Heart right ventricle (tissue), 16 donors: Measurements from ENCODE around the gene PSPH. TPM values are rescaled to one million over a fixed set of nuclear protein-coding genes. Genes with fewer than 3 reads are reported as not detected.
A peak's percentile ranks its signal among the peaks of the same experiment; 100 is the strongest.

ENCODE experiments used
- ATAC-seq, 8 donors: fragments of 200-7000 bp; cut with Tn5 transposase; one replicate each; pipeline ENCODE4 v1.9.1; 2020; ENCODE audit warnings: mild to moderate bottlenecking in 8 of 8, moderate library complexity in 8 of 8, moderate number of reproducible peaks in 1 of 8
- DNase-seq, 2 donors: peaks; one replicate each; pipeline ENCODE4 v3.0.0-alpha.2; 2020
- H3K27ac ChIP-seq, 10 donors: fragments of 200-600 bp; sonication (generic) in 2 of 10; one replicate each; pipeline versions ENCODE4 v1.5.0 to v1.8.0; 2020 to 2022; ENCODE audit warnings: mild to moderate bottlenecking in 3 of 10
- H3K27me3 ChIP-seq, 7 donors: fragments of 200-600 bp; one replicate each; pipeline ENCODE4 v1.8.0; 2021 to 2022; ENCODE audit warnings: mild to moderate bottlenecking in 2 of 7
- H3K36me3 ChIP-seq, 9 donors: fragments of 200-600 bp; sonication (generic) in 1 of 9; one replicate each; pipeline versions ENCODE4 v1.5.0 to v1.8.0; 2020 to 2022; ENCODE audit warnings: mild to moderate bottlenecking in 2 of 9
- H3K4me1 ChIP-seq, 9 donors: fragments of 200-600 bp; sonication (generic) in 1 of 9; one replicate each; pipeline versions ENCODE4 v1.5.0 to v1.8.0; 2020 to 2022; ENCODE audit warnings: mild to moderate bottlenecking in 4 of 9
- H3K4me3 ChIP-seq, 10 donors: fragments of 200-600 bp; sonication (generic) in 2 of 10; one replicate each; pipeline versions ENCODE4 v1.5.0 to v1.8.0; 2020 to 2022; ENCODE audit warnings: mild to moderate bottlenecking in 7 of 10, moderate library complexity in 2 of 10
- H3K9me3 ChIP-seq, 11 donors: fragments of 200-600 bp in 10 of 11; sonication (generic) in 2 of 11; one replicate each; pipeline versions ENCODE4 v1.5.0 to v1.8.0; 2013 to 2022; ENCODE audit warnings: mild to moderate bottlenecking in 2 of 11, control low read depth in 1 of 11, moderate library complexity in 1 of 11
- CTCF ChIP-seq, 9 donors: fragments of 200-600 bp; sonication (generic) in 2 of 9; IDR thresholded peaks; one replicate each; pipeline versions ENCODE4 v1.5.0 to v1.8.0; 2021 to 2022; ENCODE audit warnings: antibody characterized with exemption in 9 of 9, mild to moderate bottlenecking in 5 of 9, moderate library complexity in 1 of 9
- WGBS, 2 donors: extraction: QIAGEN DNeasy Blood & Tissue Kit; methylation state at CpG; one replicate each; pipeline ENCODE4 v1.1.7; 2013; ENCODE audit warnings: inconsistent platforms in 1 of 2; 5-methylcytosine and 5-hydroxymethylcytosine counted together
- intact Hi-C, 10 donors: fragments of 100-400 bp; cut with DNase I; formaldehyde crosslinking; loops; one replicate each; pipeline versions ENCODE4 v1.11.1 to v1.14.2; 2022
- polyA plus RNA-seq, 2 donors: library from polyadenylated mRNA; stranded (reverse); fragments of 200-250 nt; gene quantifications; one replicate each; pipeline ENCODE4 v1.2.3, GENCODE V29; 2013
- total RNA-seq, 10 donors: library from RNA; stranded (reverse); fragmentation: NEBNext Ultra II Directional in 3 of 10; extraction: Animal tissue kit (Norgen Biotek cat#: 25700) in 3 of 10; gene quantifications; one replicate each; pipeline versions ENCODE4 v1.2.1 to v1.2.4, GENCODE V29; 2021 to 2023
- donor health status: Arrhythmogenic right ventricular cardiomyopathy.
- donor health status: ischemic (EF 13 %, LVEDD 7.1; RV severe dilation, severe dysfunction).
- donor health status: healthy with polysubstance abuse.
- donor health status: DM: no; HTN: yes; CAD: no.
- donor health status: DM: no; HTN: no; CAD: no.
- donor health status: ischemic (EF 25% LVEDD 6.9; RV normal size, moderate dysfunction).
- donor health status: ischemic (EF 25% LVEDD 5.7; RV mildly dilated, moderate dysfunction).
- donor health status: healthy.
- donor health status: DM: yes; HTN: yes; CAD: no.
- donor health status: Ischemic cardiomyopathy.
- donor health status: ischemic (EF 35%, LVEDD 5.7; RV mildly dilated, moderate dysfunction).
- donor health status: nonischemic (EF 11% LVEDD 7.7; RV severe dilation, severe dysfunction).
- donor health status: DM: yes; HTN: yes; CAD: no.
- donor health status: PGD.
- donor health status: ischemic (EF 29% LVEDD 5.4; RV normal size, mild dysfunction).
- donor health status: nonischemic (EF 23%, LVEDD 6.1; RV moderate dilation, normal function).

Gene PSPH
- total and polyA plus RNA-seq, 12 donors, result 5.1 to 14.7 (median 9.5) TPM

- ATAC-seq (no peak), DNase-seq (no peak)
- H3K36me3 ChIP-seq, result peaks cover 0 to 35% (median 0%) of the 10 kb centered on the region in 9 donors
- peak overlapping the region in 9 of 10 donors; percentile 85 to 98 (median 97) for H3K27ac ChIP-seq
- no peaks in the 10 kb centered on the region for H3K9me3 ChIP-seq
- peak overlapping the region in 5 of 10 donors; percentile 62 to 72 (median 66) for H3K4me3 ChIP-seq
- H3K27me3 ChIP-seq, result no peaks in the 10 kb centered on the region
- WGBS, 2 donors, result 51 to 66% methylated on average over 6 of the region's 6 CpGs
- H3K4me1 ChIP-seq, result peaks cover 3 to 67% (median 28%) of the 10 kb centered on the region in 9 donors
- no peak for TF ChIP-seq CTCF (IDR thresholded peaks at IDR 0.05)
- intact Hi-C loops, result loop anchor here in 3 of 10 donors (5.0 to 10.0 kb wide), 4 partner anchors 82 to 602 kb away; partner anchors contain the start of genes LANCL2 (in 1 of the 3), SUMF2 (in 1 of the 3) and ZNF713 (in 1 of the 3)
Observed at GRCh38 chr7:55966851-55967250, 84.4 kb downstream of the PSPH start.

- peak; percentile 27 to 63 for DNase-seq
- ATAC-seq, result peak in 7 of 8 donors; percentile 37 to 72 (median 59)
- Histone ChIP-seq H3K4me1 (peaks cover 3 to 64% (median 28%) of the 10 kb centered on the region in 9 donors), H3K27me3 (no peaks in the 10 kb centered on the region), H3K9me3 (no peaks in the 10 kb centered on the region), H3K27ac (peak overlapping the region; percentile 85 to 99 (median 98)), H3K4me3 (peak overlapping the region in 9 of 10 donors; percentile 38 to 80 (median 62)), H3K36me3 (peaks cover 0 to 35% (median 0%) of the 10 kb centered on the region in 9 donors)
- 52 to 67% methylated on average over 13 of the region's 13 CpGs for WGBS, 2 donors
- TF ChIP-seq CTCF (IDR thresholded peaks at IDR 0.05), result no peak
- intact Hi-C loops, result loop anchor here in 3 of 10 donors (5.0 to 10.0 kb wide), 4 partner anchors 81 to 601 kb away; partner anchors contain the start of genes LANCL2 (in 1 of the 3), SUMF2 (in 1 of the 3) and ZNF713 (in 1 of the 3)
Observed at GRCh38 chr7:55965805-55966421, 85.3 kb downstream of the PSPH start.

- 1 to 2% methylated on average over 14 of the region's 14 CpGs for WGBS, 2 donors
- no peak for ATAC-seq
- no peaks in the 10 kb centered on the region for H3K9me3 ChIP-seq
- H3K27me3 ChIP-seq, result no peaks in the 10 kb centered on the region
- peaks cover 0 to 32% (median 0%) of the 10 kb centered on the region in 9 donors for H3K36me3 ChIP-seq
- peak overlapping the region; percentile 85 to 99 (median 98) for H3K27ac ChIP-seq
- no peak for DNase-seq
- H3K4me3 ChIP-seq, result peak overlapping the region; percentile 26 to 80 (median 62)
- peaks cover 3 to 55% (median 28%) of the 10 kb centered on the region in 9 donors for H3K4me1 ChIP-seq
- TF ChIP-seq CTCF (IDR thresholded peaks at IDR 0.05), result no peak
- intact Hi-C loops, result loop anchor here in 3 of 10 donors (5.0 to 10.0 kb wide), 4 partner anchors 80 to 600 kb away; partner anchors contain the start of genes LANCL2 (in 1 of the 3), SUMF2 (in 1 of the 3) and ZNF713 (in 1 of the 3)
Observed at GRCh38 chr7:55965100-55965470, 86.2 kb downstream of the PSPH start.

- peak within 1 kb of the TSS; percentile 26 to 80 (median 62) for H3K4me3 ChIP-seq
- H3K27ac ChIP-seq, result peak within 1 kb of the TSS; percentile 85 to 99 (median 98)
- TF ChIP-seq CTCF (IDR thresholded peaks at IDR 0.05), result peak; percentile 30 to 71 (median 55)
- H3K4me1 ChIP-seq, result peaks cover 3 to 52% (median 28%) of the 10 kb centered on the region in 9 donors
- ATAC-seq, result peak; percentile 93 to 96 (median 94)
- H3K27me3 ChIP-seq, result no peaks in the 10 kb centered on the region
- intact Hi-C loops, result loop anchor here in 6 of 10 donors (1.0 to 10.0 kb wide), 8 partner anchors 77 to 600 kb away; partner anchors contain the start of genes ZNF713 (in 3 of the 6), CCT6A (in 1 of the 6), LANCL2 (in 1 of the 6) and PSPH (in 1 of the 6)
- H3K9me3 ChIP-seq, result no peaks in the 10 kb centered on the region
- DNase-seq, result peak; percentile 86 to 91
- WGBS, 2 donors, result 0 to 1% methylated on average over 72 to 104 of the region's 105 CpGs
- H3K36me3 ChIP-seq, result peaks cover 0 to 28% (median 0%) of the 10 kb centered on the region in 9 donors
Observed at GRCh38 chr7:55964261-55965099, 86.8 kb downstream of the PSPH start, which contains the start of gene NIPSNAP2. NIPSNAP2 (plus strand) TSS chr7:55964585; CDS start chr7:55964610, 25 bp downstream.
